Activated CD4-positive, alpha-beta T cell treated with anti-CD3 and anti-CD28 coated beads, Interleukin-2, amount 50 U/mL, for 48 hours (primary cell): Measurements from ENCODE around the gene BRI3.
"Not testable (repeated sequence)": the region's sequence is repeated elsewhere in the genome, so short reads cannot be mapped to it uniquely, and the experiment has no call there.

Source experiments
- DNase-seq, 2 experiments: peaks; one replicate each; pipeline ENCODE4 v3.0.0-alpha.2; 2020

BRI3 gene

DNA sequence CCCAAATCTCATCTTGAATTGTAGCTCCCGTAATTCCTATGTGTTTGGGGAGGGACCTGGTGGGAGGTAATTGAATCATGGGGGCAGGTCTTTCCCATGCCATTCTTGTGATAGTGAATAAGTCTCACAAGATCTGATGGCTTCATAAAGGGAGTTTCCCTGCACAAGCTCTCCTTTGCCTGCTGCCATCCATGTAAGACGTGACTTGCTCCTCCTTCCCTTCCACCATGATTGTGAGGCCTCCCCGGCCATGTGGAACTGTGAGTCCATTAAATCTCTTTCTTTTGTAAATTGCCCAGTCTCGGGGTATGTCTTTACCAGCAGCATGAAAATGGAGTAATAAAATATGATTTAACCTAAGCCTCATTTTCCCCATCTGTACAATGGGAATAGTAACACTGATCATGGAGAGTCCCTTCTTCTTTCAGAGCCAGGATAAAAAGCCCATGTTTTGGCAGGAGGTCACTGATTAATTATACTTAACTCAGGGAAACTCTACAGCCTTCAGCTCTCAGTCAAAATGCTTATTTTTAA, 34.6 kb downstream of the BRI3 start:
- not testable (repeated sequence) for DNase-seq

DNA sequence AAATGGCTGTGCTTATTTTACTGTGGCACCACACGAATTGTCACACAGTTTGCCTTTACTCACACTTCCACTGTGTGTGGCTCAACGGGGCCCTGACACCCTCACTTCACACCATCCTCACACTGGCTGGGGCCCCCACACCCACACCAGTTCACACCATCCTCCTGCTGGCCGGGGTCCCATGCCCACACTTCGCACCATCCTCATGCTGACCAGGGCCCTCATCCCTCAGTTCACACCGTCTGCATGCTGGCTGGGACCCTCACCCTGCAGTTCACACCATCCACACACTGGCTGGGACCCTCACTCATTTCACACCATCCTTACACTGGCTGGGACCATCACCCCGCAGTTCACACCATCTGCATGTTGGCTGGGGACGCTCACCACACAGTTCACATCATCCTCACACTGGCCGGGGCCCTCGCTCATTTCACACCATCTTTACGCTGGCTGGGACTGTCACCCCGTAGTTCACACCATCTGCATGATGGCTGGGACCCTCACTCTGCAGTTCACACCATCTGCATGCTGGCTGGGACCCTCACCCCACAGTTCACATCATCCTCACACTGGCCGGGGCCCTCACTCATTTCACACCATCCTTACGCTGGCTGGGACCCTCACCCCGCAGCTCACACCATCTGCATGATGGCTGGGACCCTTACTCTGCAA, 36.0 kb downstream of the BRI3 start:
- no peak for DNase-seq

DNA sequence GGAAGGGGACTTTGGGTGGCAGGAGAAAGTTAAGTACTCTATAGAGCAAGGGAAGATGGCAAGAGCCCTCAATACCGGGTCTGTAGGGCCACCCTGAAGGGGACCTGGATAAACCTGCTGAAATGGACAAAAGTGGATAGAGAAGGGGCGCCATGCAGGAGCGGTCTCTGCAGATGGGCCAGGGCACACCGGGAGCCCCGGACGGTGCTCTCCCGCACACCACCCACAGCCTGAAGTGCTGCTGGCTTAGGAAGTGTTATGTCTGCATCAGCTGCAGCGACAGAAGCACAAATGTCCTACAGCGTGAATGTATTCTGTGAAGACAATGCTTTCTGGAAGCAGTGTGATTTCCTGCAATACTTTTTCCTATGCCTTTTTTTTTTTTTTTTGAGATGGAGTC, 37.7 kb downstream of the BRI3 start:
- DNase-seq: no peak

DNA sequence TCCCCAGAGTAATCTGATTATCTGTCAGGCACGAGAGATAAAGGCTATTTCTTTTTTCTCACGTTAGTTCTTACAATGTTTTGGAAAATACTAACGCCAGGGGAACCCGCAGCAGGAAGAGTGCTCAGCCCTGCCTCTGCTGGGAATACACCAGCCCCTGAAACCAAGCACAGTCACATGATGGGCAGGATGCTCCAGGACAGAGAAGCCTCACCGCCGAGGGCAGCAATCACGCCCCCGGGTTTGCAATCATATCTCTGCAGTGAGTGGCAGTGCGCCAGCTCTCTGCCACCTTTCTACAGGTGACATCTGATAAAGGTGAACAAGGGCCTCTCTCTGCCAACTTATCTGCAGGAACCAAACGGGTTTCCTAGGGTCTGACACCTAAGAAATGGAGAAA, 39.8 kb downstream of the BRI3 start:
- DNase-seq: no peak

DNA sequence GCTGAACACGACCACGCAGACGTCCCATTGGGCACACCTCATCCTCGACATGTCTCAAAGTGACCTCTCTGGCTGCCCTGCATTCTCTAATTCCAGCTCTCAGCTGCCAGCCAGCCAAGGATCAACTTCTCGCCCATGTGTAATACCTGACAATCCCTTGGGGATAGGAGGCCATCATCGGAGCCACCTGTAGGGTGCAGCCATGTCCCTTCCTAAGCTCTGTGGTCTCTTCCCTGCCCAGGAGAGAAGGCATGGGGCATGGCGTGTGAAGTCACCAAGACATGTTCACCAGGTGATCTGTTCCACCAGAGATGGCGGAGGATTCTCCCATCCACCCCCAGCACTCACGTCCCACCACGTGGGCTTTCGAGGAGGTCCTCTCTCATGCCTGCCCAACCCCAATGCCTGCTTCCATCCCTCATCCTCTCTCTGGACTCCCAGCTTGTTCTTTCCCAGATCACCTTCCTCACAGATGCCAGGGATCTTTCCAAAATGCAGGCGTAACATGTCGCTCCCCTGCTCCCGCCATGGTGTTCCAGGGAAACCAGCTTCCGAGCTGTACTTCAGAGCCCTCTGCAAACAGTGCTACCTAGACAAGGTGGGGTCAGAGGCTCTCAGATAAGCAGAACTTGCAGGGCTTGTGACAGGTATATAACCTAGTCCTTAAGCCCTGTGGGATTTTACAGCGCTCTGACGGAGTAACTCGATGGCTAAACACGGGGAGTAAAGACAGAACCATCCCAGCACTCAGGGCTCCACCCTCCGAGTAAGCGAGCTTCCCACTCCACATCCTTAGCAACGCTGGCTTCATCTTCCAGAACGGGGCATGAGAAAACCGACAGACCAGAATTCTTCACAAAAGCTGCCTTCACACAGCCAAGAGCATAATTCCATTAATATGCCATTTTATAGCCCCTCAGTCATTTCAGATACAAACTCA, 41.1 kb downstream of the BRI3 start:
- DNase-seq: no peak

DNA sequence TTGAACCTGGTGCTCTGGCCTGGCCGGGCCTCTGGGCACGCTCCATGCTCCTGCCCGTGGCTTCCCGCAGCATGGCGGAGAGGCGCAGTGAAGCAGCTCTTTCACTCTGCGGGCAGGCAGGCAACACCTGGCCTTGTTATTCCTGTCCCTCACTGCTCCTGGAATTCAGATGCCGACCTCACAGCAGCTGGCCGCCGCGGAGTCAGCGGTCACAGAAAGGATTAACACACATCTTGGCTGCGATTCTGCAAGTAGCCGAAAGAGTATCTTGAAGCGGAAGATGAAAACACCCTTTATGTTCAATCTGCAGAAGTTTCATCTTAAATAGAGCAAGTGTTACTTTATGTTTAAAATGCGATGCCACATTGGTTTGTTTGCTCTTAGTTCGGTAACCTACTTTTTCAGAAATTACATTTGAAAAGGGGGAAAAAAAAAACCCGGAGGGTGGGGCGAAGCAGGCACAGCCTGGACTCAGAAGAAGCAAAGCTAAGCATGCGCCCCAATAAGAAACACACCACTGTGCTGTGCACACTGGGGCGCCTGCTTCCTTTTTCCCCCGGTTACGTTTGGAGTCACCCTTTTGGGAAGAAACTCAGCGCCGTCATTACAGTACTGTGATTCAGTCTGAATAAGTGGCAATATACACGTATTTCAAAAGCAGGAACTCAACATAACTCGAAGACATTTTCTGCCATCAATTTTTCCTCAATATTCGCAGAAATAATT, 42.3 kb downstream of the BRI3 start:
- DNase-seq: no peak

DNA sequence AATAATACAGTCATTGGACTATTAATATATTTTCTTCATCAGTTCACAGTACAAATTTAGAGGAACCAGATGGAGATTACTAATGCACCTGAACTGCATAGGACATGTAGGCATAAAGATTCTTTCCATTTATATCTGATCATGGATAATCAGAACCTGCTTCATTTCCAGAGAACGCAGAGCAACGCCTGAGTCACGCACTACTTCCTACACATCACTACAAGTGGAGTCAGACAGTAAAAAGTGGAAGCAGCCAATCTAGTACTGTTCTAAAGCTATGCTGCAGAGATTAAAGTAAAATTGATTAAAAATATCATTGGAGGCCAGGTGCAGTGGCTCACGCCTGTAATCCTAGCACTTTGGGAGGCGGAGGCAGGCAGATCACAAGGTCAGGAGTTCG, 43.3 kb downstream of the BRI3 start:
- no peak for DNase-seq

DNA sequence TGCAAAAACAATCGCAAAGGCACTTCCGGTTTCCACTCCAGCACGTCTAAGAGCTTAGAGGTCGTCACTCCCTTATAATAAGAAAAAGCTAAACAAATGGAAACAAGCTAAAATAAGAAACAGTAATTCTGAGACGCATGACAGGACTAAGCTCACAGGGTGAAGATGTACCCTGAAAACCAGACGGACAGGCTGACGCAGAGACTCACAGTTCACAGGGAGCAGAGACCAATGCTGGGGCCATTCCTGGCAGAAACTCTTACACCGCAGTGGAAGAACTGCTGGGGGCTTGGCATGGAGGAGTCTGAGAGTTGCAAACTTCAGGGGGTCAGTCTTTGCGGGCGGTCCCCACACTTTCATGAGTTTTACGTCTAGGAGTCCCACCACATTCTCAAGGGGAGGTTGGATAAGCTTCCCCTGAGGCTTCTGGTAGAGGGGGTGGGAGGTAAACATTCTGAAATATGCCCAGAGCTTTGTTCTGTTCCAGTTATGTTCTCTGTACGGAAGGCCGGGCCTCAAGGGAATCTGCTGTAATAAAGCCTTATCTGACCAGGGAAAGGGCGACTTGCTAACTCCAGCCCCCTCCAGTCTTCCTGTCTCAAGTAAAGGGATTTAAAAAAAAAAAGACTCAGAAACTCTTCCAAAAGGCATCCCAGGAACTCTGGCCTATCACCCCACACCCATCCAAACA, 47.8 kb downstream of the BRI3 start:
- no peak for DNase-seq

DNA sequence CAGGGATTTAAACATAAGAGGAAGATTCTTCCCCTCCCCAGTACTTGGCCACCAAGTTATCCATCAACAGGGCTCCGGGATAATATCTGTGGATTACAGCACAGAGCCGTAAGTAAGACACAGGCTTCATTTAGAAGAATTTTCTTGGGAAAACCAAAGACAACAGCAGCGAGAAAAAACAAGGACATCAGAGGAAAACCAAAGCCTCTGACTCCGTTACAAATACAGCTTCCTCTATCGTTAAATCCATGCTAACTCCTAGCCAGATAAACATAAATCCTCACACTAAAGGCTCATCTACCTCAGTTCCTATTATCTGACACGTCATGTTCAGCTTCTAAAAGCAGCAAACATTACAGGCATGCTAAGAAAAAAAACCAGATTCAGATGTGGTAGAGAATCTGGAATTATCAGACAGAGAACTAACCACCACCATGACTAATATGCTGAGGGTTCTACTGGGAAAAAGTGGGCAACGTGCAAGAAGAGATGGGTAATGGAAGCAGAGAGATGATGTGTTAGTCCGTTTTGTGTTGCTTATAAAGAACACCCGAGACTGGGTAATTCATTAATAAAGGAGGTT, 48.4 kb downstream of the BRI3 start:
- DNase-seq: no peak

DNA sequence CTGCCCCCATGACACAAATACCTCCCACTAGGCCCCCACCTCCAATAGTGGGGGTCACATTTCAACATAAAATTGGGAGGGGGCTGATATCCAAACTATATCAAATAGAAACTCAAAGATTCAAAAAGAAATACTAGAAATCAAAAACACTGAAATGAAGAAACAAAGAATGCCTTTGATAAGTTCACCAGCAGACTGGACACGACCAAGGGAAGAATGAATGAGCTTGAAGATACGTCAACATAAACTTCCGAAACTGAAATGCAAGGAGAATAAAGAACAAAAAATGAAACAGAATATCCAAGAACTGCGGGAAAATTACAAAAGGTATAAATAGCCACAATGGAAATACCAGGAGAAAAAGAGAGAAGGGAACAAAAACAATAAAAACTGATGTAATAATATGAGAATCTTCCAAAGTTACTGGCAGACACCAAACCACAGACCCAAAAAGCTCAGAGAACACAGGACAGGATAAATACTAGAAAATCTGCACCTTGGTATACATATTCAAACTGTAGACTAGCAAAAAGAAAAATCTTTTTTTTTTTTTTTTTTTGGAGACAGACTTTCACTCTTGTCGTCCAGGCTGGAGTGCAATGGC, 49.5 kb downstream of the BRI3 start:
- no peak for DNase-seq

DNA sequence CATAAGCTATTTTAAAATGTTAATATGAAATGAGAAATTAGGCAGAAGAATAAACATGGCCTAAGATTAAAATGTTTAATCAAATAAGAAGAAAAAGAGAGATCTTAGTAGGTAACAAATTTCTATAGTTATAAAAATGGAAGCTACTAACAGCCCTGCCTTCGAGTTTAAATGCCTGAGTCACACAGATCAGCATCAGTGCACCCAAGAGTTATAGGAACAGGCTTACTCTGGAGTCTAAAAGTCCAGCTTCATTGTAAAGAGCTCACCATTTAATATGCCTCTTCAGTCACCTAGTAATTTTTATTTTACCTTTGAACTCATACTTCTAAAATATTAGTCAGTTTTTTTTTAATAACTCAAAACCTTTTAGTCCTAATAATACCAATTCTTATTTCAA, 52.6 kb downstream of the BRI3 start:
- no peak for DNase-seq

DNA sequence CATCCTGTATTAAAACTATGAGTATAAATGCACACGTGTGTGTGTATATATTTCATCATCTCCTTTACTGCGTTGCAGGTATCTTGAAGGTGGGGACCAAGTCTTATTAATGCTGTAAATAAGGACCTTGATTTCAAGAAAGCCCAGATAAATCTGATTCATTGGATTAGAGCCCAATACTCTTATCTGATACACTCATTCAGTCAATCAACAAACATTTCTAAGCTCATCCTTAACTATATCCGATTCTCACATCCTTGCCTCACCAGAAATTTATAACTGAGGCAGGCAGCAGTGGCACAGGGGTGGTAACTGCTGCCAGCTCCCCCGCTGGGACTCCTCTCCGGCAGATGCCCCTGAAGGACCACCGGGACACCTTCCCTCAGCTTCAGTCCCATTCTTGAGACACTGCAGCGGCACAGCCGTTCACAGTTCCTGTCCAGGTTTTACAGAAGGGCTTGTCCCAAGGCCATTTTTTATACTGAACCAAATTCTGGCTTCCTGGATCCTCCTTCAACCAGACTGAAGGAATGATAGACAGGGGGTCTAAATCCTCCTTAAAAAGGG, 54.0 kb downstream of the BRI3 start:
- DNase-seq: no peak

DNA sequence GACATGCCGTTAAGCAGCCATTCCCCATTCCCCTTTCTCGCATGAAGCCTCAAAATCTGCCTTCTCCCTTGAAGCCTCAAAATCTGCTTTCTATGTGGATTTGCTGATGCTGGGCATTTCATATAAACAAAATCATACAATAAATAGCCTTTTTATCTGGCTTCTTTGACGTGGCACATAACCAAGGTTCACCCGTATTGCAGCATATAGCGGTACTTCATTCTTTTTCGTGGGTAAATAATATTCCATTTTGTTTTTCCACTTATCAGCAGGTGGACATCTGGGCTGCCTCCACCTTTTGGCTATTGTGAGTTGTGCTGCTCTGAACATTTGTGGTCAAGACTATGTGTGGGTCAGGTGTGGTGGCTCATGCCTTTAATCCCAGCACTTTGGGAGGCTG, 57.0 kb downstream of the BRI3 start:
- no peak for DNase-seq

DNA sequence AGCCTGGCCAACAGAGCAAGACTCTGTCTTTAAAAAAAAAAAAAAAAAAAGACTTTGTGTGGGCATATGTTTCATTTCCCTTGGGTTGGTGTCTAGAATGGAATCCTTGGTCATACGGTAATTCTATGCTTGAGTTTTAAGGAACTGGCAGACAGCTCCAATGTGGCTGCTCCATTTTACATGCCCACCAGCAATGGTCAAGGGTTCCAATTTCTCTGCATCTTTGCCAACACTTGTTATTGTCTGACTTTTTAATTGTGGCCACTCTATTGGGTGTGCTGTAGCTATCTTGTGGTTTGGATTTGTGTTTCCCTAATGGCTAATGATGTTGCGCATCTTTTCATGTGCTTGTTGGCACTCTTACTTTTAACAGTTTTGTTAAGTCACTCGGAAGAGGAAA, 57.6 kb downstream of the BRI3 start:
- DNase-seq: no peak

DNA sequence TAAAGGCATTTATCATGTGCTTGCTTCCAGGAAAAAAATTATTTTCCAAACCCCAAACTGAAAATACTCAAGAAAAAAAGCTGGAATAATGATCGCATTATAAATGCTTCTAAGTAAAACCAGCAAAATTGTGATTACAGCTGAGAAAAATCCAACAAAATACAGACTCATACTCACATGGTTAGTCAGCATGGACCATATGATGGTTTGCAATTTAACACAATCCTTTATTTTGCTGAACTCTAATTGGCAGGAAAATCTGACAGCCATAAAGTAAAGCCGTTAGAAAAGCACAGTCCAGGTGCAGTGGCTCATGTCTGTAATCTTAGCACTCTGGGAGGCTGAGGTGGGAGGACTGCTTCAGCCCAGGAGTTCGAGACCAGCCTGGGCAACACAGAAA, 59.6 kb downstream of the BRI3 start:
- no peak for DNase-seq
